Measurements from ENCODE around the gene POMP.

The POMP gene, protein sequence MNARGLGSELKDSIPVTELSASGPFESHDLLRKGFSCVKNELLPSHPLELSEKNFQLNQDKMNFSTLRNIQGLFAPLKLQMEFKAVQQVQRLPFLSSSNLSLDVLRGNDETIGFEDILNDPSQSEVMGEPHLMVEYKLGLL

DNA sequence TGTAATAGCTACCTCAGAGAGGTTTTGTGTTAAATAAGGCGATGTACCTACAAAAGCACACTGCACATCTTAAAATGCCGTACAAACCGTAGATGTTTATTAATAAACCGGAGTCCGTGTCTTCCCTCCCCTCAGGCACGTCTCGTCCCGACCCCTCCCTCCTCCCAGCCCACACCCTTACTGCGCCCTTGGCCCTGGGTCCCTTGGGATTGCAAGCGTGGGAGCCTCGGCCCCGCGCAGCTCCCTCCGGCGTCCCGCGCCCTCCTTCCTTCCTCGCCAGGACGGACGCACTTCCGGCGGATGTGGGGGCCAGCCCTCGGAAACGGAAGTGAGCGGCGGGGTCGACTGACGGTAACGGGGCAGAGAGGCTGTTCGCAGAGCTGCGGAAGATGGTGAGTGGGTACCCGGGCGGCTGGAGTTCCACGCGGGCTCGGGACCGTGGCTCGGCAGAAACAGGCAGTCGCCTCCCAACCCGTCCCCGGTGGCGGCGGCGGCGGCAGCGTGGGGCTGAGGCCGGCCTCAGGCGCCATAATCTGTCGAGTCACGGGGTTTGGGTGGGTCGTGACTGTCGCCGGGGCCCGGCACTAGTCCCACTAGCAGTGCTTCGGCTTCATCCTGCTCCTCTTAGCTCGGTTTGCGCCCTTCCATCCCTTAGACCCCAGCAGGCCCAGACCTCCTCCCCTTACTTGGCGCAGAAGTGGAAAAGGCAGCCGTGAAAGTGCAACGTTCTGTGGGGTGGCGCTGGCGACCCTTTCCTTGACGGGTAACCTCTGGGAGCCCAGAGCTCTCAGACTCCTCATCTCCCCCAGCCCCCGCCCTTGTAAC, at the start of gene POMP:
TSS of gene POMP (plus strand) at position 335 of the 825 bp plus-strand sequence. CDS start at position 390, 55 bp downstream.
- peak; percentile 83 for DNase-seq (ENCODE audit: extremely low spot score, insufficient read length, low read depth)
- FAIRE-seq = peak; percentile 95

DNA sequence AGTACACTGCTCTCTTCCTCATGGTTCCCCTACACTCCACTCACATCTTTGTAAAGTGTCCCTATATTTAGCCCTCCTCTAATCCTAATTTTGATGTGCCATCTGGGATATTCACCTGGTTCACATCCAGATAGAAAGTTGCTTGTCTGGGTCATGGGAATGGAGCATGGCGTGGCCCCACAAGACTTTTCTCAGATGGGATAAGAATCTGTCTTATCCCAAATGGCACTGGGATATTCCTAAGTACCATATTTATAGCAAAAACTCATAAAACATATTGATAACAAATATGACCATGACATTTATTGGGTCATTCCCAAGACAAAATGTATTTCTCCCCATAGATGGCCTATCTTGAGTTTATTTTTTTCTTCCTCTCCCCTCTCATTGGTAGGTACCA, 49.5 kb upstream of the POMP start:
- FAIRE-seq = no peak

DNA sequence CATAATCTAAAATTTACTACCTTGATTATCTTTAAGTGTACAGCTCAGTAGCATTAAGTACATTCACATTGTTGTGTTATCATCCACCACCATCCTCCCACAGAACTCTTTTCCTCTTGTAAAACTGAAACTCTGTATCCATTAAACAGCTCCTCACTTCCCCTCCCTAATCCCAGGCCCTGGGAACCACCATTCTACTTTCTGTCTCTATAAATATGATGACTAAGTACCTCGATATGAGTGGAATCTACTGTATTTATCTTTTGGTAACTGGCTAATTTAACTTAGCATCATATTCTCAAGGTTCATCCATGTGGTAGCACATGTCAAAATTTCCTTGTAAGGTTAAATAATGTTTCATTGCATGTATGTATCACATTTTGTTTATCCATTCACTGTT, 49.0 kb upstream of the POMP start:
- DNase-seq (ENCODE audit: extremely low spot score, insufficient read length, low read depth) = no peak
- no peak for FAIRE-seq

More for the DNA sequence above, 49.5 kb upstream of the POMP start:
- DNase-seq (ENCODE audit: extremely low spot score, insufficient read length, low read depth) = no peak

DNA sequence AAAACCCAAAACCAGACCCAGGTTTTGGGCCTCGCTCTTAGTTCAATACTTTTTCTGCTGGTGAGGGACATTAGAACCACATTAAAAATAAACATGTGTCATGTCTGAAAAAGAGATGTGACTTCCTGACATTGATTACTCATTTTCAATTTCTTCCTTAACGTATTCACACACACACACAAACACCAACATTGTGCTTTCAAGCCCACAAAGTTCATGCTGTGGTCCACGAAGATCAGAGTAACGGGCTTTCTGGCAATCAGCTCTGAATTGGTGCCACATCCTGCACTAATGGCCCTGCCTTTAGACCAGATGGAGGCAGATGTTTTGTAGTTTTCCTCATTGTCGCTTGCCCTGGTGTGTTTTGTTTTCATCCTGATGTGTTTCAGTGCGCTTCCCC, 47.9 kb upstream of the POMP start:
- FAIRE-seq (no peak), DNase-seq (ENCODE audit: extremely low spot score, insufficient read length, low read depth) (no peak)

DNA sequence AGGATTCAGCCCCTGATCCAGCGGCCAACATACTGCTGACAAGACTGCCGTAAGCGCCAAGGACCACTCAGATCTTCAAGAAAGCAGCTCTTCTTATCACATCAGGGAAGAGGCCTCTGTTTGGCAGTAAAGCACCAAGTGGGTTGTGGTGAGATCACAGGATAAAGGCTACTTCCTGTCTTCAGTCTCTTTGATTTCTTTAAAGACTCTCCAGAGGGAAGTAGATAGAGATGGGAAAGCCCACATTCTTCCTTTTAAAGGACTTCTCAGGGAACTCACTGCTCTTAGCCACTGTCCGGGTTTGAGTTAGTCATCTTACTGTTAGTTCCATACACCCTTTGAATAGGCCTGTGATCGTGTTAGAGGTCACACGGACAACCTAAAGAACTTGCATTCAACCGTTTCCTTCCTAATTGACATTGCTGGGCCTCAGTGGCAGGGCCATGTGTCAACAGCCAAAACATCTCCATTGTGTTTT, 47.2 kb upstream of the POMP start:
- FAIRE-seq = peak; percentile 21

DNA sequence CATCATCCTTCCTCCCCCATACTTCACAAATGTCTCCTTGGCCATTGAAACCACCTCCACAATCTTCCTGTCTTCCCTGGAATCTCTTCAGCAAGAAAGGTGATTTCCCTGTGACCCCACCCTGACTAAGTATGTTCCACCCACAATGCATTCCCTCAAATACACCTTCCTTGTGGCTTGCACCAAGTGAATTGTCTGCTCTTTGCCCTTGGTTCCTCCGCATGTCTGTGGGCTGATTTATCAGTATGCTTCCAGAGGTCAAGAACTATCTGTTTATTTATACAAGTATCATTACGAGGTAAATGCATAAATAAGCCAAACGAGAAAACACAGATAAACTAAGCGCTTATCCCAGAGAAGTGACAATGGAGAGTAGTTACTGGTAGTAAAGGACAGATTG, 45.4 kb upstream of the POMP start:
- no peak for DNase-seq (ENCODE audit: extremely low spot score, insufficient read length, low read depth)
- no peak for FAIRE-seq

More for the DNA sequence above, 47.2 kb upstream of the POMP start:
- DNase-seq (ENCODE audit: extremely low spot score, insufficient read length, low read depth) = no peak

DNA sequence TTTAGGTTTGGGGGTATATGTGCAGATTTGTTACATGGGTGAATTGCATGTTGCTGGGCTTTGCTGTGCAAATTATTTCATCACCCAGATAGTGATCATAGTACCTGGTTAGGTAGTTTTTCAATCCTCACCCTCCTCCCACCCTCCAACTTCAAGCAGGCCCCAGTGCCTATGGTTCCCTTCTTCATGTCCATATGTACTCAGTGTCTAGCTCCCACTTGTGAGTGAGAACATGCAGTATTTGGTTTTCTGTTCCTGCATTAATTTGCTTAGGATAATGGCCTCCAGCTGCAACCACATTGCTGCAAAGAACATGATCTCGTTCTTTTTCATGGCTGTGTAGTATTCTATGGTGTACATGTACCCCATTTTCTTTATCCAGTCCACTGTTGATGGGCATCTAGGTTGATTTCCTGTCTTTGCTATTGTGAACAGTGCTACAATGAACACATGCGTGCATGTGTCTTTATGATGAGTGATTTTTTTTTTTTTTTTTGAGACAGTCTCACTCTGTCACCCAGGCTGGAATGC, 42.9 kb upstream of the POMP start:
- FAIRE-seq (no peak), DNase-seq (ENCODE audit: extremely low spot score, insufficient read length, low read depth) (no peak)

DNA sequence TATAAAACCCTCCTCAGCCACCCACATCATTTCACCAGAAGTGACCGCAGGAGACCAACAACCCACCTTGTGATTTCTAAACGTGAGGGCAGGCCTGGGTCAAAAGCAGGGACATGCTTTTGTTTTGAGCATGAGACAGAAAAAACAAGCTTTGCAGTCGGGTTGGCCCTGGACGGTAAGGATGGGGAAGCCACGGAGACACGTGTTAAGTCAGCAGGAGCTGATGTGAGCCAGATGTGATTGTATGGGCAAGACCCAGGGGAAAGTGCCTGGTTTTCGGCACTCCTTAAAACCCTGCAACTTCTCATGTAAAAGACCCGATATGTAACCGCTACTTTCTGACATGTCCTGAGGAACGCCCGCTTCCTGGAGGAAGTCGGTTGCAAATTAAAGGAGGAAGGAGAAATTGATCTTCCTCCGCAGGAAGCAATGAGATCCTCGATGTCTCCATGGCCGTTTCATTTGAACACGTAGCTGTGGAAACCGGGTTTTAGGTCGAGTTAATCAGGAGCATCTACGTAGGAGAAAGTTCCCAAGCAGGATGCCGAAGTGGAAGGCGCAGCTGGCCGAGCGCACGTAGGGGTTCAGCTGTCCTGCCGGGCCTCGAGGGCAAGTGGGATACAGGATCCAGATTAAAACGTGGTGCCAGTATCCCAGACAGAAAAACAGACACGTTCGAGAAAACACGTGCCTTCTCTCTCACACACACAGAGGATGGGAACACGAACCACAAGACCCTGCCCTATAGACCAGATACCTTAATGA, 40.5 kb upstream of the POMP start:
- FAIRE-seq (no peak), DNase-seq (ENCODE audit: extremely low spot score, insufficient read length, low read depth) (no peak)

DNA sequence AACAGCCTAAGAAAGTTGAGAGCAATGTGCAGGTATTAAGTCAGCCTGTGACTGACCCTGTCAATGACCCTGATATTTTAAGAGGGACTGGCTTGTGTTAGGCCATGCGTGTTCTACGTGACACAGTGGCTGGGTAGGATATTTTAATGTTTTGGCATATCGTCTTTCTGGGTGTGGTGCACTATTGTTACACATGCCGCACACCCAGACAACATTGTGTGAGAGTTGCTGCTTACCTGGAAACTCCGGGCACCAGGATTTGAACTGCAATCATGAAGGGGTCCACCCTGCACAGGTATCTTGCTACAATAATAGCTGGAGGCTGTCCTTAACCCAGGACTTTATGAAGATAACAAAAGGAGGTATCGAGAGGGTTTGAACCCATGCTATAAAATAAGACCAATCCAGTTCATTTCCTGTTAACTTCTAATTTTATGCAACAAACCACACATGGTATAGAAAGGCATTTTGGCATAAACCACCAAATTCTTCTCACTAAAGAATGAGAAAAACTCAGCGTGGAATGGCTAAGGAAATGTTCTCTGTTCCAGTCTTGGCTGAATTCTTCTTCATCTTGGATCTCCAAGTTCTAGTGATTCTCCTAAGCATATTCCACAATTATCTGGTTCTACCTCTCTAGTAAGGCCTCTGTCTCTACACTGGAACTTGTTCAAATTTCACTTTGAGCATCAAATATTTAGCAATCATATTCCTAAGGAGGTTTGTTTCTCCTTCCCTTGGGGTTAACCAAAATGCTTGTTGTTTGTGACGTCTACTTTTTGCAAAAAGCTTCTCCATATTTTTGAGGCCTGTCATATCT, 38.7 kb upstream of the POMP start:
- DNase-seq (ENCODE audit: extremely low spot score, insufficient read length, low read depth) (no peak), FAIRE-seq (no peak)

DNA sequence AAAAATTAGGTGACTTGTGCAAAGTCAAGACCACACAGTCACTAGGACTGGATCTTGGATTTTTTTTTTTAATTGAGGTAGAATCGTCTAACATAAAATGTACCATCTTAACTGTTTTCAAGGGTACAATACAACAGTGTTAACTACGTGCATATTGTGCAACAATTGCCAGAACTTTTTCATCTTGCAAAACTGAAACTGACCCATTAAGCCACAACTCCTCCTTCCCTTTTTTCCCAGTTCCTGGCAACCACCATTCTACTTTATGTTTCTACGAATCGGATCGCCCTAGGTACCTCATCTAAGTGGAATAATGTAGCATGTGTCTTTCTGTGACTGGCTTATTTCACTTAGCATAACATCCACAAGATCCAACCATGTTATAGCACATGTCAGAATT, 37.5 kb upstream of the POMP start:
- FAIRE-seq (no peak), DNase-seq (ENCODE audit: extremely low spot score, insufficient read length, low read depth) (no peak)

DNA sequence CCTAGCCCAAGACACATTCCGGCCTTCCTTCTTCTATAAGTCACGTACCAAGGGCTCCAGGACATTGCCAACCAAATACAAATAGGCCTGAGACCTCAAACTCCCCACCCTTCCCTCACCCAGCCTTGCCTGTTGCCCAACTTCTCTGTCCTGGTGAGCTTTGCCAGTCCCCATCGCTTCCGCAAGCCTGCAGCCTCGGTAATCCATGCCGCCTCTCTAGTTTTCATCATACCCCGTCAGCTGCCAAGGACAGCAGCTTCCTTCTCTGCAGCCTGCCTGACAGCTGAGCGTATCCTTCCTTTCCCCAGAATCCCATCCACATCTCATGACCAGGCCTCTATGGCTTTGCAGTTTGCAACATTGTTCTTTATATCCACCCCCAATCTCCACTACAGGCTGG, 36.6 kb upstream of the POMP start:
- DNase-seq (ENCODE audit: extremely low spot score, insufficient read length, low read depth) (no peak), FAIRE-seq (no peak)

DNA sequence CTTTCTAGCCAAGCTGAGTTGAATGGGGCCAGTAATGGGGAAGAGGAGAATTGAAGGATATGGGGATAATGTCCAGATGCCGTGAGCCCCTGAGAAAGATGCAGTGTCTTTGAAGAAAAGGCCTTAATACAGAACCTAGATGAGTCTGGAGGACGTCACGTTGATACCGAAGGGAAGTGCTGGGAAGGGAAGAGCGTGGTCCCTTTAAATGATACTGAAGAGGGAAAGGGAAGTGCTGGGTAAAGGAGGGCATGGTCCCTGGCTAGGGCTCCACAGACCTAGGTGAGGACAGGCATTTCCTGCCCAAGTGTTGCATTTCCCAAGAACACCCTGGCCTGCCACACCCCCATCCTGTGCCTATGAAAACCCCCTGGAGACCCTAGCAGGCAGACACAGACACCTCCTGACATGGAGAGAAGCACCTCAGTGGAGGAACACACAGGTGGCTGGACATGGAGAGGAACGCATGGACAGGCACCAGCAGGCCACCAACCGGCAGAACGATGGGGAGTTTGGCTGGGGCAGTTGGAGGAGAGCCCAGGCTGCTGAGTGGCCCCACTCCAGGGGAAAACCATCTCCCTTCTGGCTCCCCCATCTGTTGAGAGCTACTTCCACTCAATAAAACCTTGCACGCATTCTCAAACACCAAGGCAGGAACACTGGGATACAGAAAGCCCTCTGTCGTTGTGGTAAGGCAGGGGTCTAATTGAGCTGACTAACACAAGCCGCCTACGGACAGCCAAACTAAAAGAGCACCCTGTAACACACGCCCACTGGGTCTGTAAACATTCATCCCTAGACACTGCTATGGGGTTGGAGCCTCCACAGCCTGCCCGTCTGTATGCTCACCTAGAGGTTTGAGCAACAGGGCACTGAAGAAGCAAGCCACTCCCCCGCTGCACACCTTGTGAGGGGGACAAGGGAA, 34.9 kb upstream of the POMP start:
- FAIRE-seq = no peak
- no peak for DNase-seq (ENCODE audit: extremely low spot score, insufficient read length, low read depth)

DNA sequence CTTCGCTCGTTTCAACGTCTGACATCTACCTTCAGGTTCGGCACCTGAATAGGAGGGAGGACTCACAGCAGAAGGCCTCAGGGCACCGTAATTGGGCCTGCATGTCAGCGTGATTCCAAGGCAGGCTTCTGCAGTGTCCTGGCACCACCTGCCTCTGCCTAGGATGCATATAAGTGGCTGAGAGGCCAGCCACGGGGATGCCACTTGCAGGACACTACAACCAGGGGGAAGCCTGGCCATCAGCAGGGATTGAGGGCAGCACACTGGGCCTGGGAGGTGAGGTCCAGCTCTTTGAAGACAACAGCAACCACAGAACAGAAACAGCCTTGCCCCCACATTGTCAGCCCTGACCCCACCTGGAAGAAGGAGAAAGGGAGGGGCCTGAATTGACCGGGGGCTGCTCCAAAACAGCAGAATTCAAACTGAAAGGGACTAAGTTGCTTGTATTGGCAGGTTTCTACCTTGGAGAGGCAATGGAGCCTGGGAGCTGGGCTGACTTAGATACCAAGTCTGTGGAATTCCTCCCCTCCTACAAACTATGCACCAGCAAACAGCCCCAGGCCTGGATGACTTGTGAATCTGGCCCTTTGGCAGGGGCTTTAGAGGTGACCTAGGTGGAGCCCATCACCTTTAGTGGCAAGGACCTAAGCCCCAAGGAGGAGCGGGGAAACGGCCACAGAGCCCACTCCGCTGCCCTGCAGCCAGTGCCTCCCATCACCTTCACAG, 34.1 kb upstream of the POMP start:
- FAIRE-seq (no peak), DNase-seq (ENCODE audit: extremely low spot score, insufficient read length, low read depth) (no peak)

DNA sequence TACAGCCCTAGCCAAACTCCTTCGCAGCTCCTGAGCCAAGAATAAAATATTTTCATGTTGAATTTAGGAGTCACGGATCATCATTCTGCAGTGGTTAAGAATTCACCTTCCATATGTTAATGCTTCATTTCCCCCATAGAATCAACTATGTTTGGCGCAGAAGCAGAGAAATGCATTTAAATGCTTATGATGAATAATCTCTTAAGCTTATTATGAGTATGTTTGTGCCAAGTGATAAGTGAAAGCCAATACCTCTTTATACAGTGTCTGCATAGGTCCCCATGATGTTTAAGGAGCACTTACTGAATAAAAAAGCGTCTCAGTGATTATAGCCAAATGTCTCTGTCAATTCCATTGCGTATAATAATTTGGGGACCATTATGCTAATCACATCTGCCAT, 32.7 kb upstream of the POMP start:
- DNase-seq (ENCODE audit: extremely low spot score, insufficient read length, low read depth) = no peak

DNA sequence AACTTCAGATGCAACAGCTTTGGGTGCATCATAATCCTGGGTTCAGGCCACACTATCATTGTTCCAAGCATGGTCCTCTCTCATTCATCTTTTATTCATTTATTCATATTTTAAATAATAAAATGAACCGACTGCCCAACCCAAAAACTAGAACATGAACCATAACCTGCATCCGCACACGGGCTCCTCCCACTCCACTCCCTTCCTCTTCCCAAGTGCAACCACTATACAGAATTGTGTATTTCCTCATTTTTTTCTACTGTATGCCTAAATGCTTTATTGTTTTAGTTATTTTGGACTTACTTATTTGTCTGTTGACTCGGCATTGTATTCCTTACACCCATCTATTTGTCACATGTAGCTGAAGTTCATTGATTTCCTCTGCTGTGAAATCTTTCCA, 30.7 kb upstream of the POMP start:
- DNase-seq (ENCODE audit: extremely low spot score, insufficient read length, low read depth) (no peak), FAIRE-seq (no peak)

More for the DNA sequence above, 32.7 kb upstream of the POMP start:
- FAIRE-seq = no peak

DNA sequence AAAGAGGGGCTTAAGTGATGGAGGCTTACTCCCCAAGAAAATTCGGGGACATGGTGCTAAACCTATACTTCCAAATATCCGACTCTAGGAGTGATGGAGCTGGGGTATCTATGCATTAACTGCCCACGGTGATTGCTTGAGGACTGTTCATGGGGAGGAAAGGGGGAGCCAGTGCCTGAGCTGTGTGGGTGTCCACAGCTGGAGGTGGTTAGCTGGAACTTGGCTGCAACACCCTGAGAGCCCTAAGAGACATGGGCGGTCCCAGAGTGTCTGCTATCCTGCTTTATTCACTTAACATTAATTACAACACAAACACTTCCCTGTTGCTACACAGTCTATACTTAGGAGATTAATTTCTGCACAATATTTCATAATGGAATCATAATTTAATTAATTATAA, 28.1 kb upstream of the POMP start:
- DNase-seq (ENCODE audit: extremely low spot score, insufficient read length, low read depth) (no peak), FAIRE-seq (no peak)

DNA sequence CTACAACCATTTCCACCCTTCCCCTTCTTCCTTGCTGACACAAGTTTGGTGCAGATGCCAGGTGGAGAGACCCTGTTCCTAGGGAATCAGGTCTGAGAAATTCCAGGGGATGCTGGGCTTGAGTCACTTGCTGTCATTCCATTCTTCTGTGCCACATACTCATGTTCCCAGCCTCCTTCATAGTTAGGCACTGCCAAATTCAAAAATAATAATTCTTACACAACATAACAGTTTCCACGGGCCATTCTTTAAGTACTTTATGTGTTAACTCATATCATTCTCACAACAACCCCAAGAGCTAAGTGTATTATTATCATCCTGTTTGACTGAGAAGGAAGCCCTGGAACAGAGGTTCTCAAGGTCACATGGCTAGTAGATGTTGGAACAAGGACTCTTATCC, 27.1 kb upstream of the POMP start:
- DNase-seq (ENCODE audit: extremely low spot score, insufficient read length, low read depth) (no peak), FAIRE-seq (no peak)

DNA sequence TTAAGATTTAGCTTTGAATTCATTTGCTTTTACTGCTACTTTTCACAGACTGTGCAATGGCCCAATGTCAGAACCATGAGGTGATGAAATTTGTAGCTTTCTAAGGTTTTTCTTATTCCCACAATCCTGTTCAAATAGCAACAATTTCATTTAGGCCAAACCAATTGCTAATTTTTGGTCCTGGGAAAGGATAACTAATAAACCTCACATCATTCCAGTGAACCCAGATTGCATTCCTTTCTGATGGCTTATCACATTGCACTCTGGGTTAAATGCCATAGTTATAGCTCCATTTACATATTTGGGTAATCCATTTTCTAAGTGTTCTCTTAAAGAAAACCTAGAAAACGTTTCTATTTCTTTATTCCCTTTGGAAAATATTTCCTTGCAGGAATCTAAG, 22.9 kb upstream of the POMP start:
- no peak for FAIRE-seq
- DNase-seq (ENCODE audit: extremely low spot score, insufficient read length, low read depth) = no peak
